Measurements from ENCODE around the gene TRNP1. TPM values are rescaled to one million over a fixed set of nuclear protein-coding genes. Genes with fewer than 3 reads are reported as not detected.

TRNP1 gene
- total RNA-seq, 2 experiments from 2014 or later, result 0.19 to 0.20 TPM

- H3K27ac ChIP-seq (ENCODE audit: low read depth in 1 of 2, low read length in 2 of 2), result no peak overlapping the region
- ATAC-seq (ENCODE audit: poor library complexity) (no peak), DNase-seq (no peak)
- no peak for TF ChIP-seq CTCF (IDR thresholded peaks at IDR 0.05)
- Mint-ChIP-seq H3K36me3 (ENCODE audit: low read depth) (no peaks in the 10 kb centered on the region), H3K27me3 (peaks cover 39% of the 10 kb centered on the region), H3K4me3 (peak overlapping the region; percentile 17), H3K4me1 (ENCODE audit: low read depth) (peaks cover 7% of the 10 kb centered on the region), H3K9me3 (no peaks in the 10 kb centered on the region), H3K27ac (no peak overlapping the region)
- no peaks in the 10 kb centered on the region for H3K9me3 ChIP-seq (ENCODE audit: control insufficient read depth in 1 of 2, insufficient read depth in 1 of 2, low read length in 2 of 2)
- POLR2A ChIA-PET, result no interaction called here
- H3K4me1 ChIP-seq (ENCODE audit: insufficient read depth, low read length), result peaks cover 18% of the 10 kb centered on the region
- CTCF ChIA-PET, result no interaction called here
- peaks cover 6 to 13% of the 10 kb centered on the region in 2 experiments for H3K27me3 ChIP-seq (ENCODE audit: control insufficient read depth in 1 of 2, insufficient read depth in 2 of 2, low read length in 2 of 2)
- no peaks in the 10 kb centered on the region for H3K36me3 ChIP-seq (ENCODE audit: insufficient read depth, low read length)
- intact Hi-C loops (cut with DNase I, micrococcal nuclease), result no loop called here
- H3K4me3 ChIP-seq (ENCODE audit: low read length), result no peak overlapping the region
These were observed 31.7 kb upstream of the TRNP1 start for GRCh38 chr1:26961826-26962225.

GRCh38 chr1:26965213-26965612, 28.3 kb upstream of the TRNP1 start:
- intact Hi-C loops (cut with DNase I, micrococcal nuclease), result no loop called here
- peaks cover 7% of the 10 kb centered on the region for H3K4me1 ChIP-seq (ENCODE audit: insufficient read depth, low read length)
- ATAC-seq (ENCODE audit: poor library complexity), result no peak
- ChIA-PET POLR2A (no interaction called here), CTCF (no interaction called here)
- H3K9me3 Mint-ChIP-seq, result no peaks in the 10 kb centered on the region
- H3K4me3 ChIP-seq (ENCODE audit: low read length), result no peak overlapping the region
- TF ChIP-seq CTCF (IDR thresholded peaks at IDR 0.05), result no peak
- no peaks in the 10 kb centered on the region for H3K36me3 ChIP-seq (ENCODE audit: insufficient read depth, low read length)
- H3K27ac ChIP-seq (ENCODE audit: low read depth in 1 of 2, low read length in 2 of 2), result no peak overlapping the region
- no peak overlapping the region for H3K27ac Mint-ChIP-seq
- DNase-seq, result no peak
- peaks cover 7% of the 10 kb centered on the region for H3K4me1 Mint-ChIP-seq (ENCODE audit: low read depth)
- no peaks in the 10 kb centered on the region for H3K9me3 ChIP-seq (ENCODE audit: control insufficient read depth in 1 of 2, insufficient read depth in 1 of 2, low read length in 2 of 2)
- peaks cover 50% of the 10 kb centered on the region for H3K27me3 Mint-ChIP-seq
- H3K36me3 Mint-ChIP-seq (ENCODE audit: low read depth), result no peaks in the 10 kb centered on the region
- peaks cover 0 to 10% of the 10 kb centered on the region in 2 experiments for H3K27me3 ChIP-seq (ENCODE audit: control insufficient read depth in 1 of 2, insufficient read depth in 2 of 2, low read length in 2 of 2)
- no peak overlapping the region for H3K4me3 Mint-ChIP-seq

- intact Hi-C loops (cut with DNase I, micrococcal nuclease), result no loop called here
- peaks cover 3% of the 10 kb centered on the region for H3K4me1 ChIP-seq (ENCODE audit: insufficient read depth, low read length)
- no peak for TF ChIP-seq CTCF (IDR thresholded peaks at IDR 0.05)
- no peaks in the 10 kb centered on the region for H3K9me3 ChIP-seq (ENCODE audit: control insufficient read depth in 1 of 2, insufficient read depth in 1 of 2, low read length in 2 of 2)
- Mint-ChIP-seq H3K4me3 (no peak overlapping the region), H3K36me3 (ENCODE audit: low read depth) (no peaks in the 10 kb centered on the region), H3K9me3 (no peaks in the 10 kb centered on the region), H3K4me1 (ENCODE audit: low read depth) (peaks cover 3% of the 10 kb centered on the region), H3K27me3 (peaks cover 54% of the 10 kb centered on the region), H3K27ac (no peak overlapping the region)
- no peak for ATAC-seq (ENCODE audit: poor library complexity)
- no peak overlapping the region for H3K27ac ChIP-seq (ENCODE audit: low read depth in 1 of 2, low read length in 2 of 2)
- H3K27me3 ChIP-seq (ENCODE audit: control insufficient read depth in 1 of 2, insufficient read depth in 2 of 2, low read length in 2 of 2), result peaks cover 0 to 13% of the 10 kb centered on the region in 2 experiments
- no peak for DNase-seq
- POLR2A ChIA-PET, result no interaction called here
- CTCF ChIA-PET, result no interaction called here
- H3K4me3 ChIP-seq (ENCODE audit: low read length), result no peak overlapping the region
- no peaks in the 10 kb centered on the region for H3K36me3 ChIP-seq (ENCODE audit: insufficient read depth, low read length)
These were observed 27.9 kb upstream of the TRNP1 start for GRCh38 chr1:26965628-26966027.
